Epithelial cell of proximal tubule (primary cell): ENCODE measurements around the gene GAS7. TPM values are rescaled to one million over a fixed set of nuclear protein-coding genes. Genes with fewer than 3 reads are reported as not detected.
"Not testable (repeated sequence)": the region's sequence is repeated elsewhere in the genome, so short reads cannot be mapped to it uniquely, and the experiment has no call there.

ENCODE experiments used
- DNase-seq: peaks from one replicate; pipeline ENCODE4 v3.0.0-alpha.2; 2011; ENCODE audit warnings: low read depth
- H3K4me3 ChIP-seq: 2 replicates; pipeline ENCODE4 v1.5.1; 2011; ENCODE audit warnings: low read depth, mild to moderate bottlenecking, low read length
- total RNA-seq: library from RNA; depleted of rRNA; stranded (reverse); fragments of >200 nt; gene quantifications from 2 replicates; pipeline ENCODE4 v1.2.3, GENCODE V29; 2015
- TF ChIP-seq, protein P1 (sequence below): conservative IDR thresholded peaks from 2 replicates; pipeline ENCODE4 v1.5.1; 2012; ENCODE audit warnings: low read depth, mild to moderate bottlenecking, low read length

GAS7 gene
- total RNA-seq, 1 donor from 2014 or later = 2.5 TPM

- no peak overlapping the region for H3K4me3 ChIP-seq
- no peak for DNase-seq
- TF ChIP-seq, protein P1, sequence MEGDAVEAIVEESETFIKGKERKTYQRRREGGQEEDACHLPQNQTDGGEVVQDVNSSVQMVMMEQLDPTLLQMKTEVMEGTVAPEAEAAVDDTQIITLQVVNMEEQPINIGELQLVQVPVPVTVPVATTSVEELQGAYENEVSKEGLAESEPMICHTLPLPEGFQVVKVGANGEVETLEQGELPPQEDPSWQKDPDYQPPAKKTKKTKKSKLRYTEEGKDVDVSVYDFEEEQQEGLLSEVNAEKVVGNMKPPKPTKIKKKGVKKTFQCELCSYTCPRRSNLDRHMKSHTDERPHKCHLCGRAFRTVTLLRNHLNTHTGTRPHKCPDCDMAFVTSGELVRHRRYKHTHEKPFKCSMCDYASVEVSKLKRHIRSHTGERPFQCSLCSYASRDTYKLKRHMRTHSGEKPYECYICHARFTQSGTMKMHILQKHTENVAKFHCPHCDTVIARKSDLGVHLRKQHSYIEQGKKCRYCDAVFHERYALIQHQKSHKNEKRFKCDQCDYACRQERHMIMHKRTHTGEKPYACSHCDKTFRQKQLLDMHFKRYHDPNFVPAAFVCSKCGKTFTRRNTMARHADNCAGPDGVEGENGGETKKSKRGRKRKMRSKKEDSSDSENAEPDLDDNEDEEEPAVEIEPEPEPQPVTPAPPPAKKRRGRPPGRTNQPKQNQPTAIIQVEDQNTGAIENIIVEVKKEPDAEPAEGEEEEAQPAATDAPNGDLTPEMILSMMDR = no peak
These were observed 92.8 kb downstream of the GAS7 start for GRCh38 chr17:10105513-10106001.

GRCh38 chr17:10103712-10104111 is 94.7 kb downstream of the GAS7 start:
- no peak for DNase-seq
- H3K4me3 ChIP-seq = no peak overlapping the region
- TF ChIP-seq, protein P1 = no peak

DNA sequence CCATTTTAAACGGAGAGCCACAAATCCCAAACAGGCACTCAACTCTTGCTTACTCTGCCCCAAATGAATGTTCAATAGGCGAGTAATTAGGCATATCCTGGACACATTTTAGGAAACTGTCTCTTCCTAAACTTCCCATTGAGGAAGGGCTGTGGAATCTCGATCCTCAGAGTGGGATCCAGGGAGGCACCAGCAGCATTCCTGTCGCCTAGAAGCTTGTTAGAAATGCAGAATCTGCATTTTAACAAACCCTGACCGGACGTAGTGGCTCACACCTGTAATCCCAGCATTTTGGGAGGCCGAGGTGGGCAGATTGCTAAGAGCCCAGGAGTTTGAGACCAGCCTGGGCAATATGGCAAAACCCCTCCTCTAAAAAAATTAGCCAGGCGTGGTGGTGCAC is 95.6 kb downstream of the GAS7 start:
- TF ChIP-seq, protein P1 = no peak
- DNase-seq = no peak
- no peak overlapping the region for H3K4me3 ChIP-seq

GRCh38 chr17:10099051-10099571 is 99.3 kb downstream of the GAS7 start:
- no peak overlapping the region for H3K4me3 ChIP-seq
- no peak for DNase-seq
- TF ChIP-seq, protein P1 = no peak

DNA sequence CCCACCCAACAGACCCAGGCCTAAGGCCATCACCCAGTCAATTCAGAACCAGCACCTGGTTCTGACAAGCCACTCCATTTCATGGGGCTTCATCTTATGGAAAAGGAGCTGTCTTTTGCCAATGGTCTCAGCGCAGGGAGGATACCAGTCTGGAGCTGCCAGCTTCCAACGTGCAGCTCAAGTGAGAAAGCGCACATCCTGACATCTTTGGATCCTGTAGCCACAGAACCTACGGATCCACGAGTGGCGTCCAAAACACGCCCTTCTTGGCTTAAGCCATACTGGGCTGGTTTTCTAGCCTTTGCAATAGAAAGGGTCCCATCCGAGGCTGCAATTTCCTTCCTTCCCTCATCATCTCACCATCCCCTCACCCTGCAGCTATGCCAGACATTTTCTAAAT is 101.8 kb downstream of the GAS7 start:
- TF ChIP-seq, protein P1 = no peak
- DNase-seq = no peak
- H3K4me3 ChIP-seq = no peak overlapping the region

GRCh38 chr17:10095295-10095694 is 103.1 kb downstream of the GAS7 start:
- not testable (repeated sequence) for H3K4me3 ChIP-seq, DNase-seq

DNA sequence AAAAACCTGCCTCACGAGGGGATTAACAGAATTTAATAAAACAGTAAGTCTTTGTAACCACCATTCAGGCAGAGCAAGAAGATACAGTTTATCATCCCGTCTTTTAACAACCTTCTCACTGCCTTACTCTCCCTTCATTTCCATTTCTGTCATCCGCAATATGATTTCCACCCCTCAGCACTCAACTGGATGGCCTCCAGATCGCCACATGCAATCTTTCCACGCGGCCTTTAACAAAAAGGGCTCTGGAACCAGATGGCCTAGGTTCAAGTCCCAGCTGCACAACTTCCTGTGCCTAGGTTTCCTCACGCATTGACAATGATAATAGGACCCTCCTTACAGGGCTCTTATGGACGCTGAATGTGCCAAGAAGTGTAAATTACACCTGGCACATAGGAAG is 103.6 kb downstream of the GAS7 start:
- DNase-seq = no peak
- H3K4me3 ChIP-seq = no peak overlapping the region
- TF ChIP-seq, protein P1 = no peak
